Measurements from ENCODE around the gene XIST. TPM values are rescaled to one million over a fixed set of nuclear protein-coding genes. Genes with fewer than 3 reads are reported as not detected.
A peak's percentile ranks its signal among the peaks of the same experiment; 100 is the strongest.
"Not testable (repeated sequence)": the region's sequence is repeated elsewhere in the genome, so short reads cannot be mapped to it uniquely, and the experiment has no call there.

The XIST gene
- not detected in 2 replicates for total RNA-seq (2014; rRNA removed; shearing (Covaris generic); ENCODE audit: low replicate concordance)

DNA sequence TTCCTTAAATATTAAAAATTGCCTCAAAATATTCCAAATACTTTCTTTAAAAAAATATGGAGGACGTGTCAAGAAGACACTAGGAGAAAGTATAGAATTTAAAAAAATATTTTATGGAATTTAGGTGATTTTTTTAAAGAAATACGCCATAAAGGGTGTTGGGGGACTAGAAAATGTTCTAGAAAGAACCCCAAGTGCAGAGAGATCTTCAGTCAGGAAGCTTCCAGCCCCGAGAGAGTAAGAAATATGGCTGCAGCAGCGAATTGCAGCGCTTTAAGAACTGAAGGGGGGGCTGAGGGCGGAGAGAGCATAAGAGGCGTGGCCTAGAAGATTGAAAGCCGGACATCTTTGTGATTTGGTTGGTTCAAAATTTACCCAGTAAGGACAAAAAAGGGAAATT is at the start of gene XIST:
Gene XIST (minus strand): TSS at position 248 of the 400 bp plus-strand sequence.
- H3K9me3 ChIP-seq = no peaks in the 10 kb centered on the region
- DNase-seq = no peak
- H3K27me3 ChIP-seq = no peaks in the 10 kb centered on the region
- H3K36me3 ChIP-seq = no peaks in the 10 kb centered on the region
- H3K4me3 ChIP-seq = no peak within 1 kb of the TSS

DNA sequence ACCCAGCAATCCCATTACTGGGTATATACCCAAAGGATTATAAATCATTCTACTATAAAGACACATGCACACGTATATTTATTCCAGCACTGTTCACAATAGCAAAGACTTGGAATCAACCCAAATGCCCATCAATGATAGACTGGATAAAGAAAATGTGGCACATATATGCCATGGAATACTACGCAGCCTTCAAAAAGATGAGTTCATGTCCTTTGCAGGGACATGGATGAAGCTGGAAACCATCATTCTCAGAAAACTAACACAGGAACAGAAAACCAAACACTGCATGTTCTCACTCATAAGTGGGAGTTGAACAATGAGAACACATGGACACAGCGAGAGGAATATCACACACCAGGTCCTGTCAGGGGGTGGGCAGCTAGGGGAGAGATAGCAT is 45.8 kb upstream of the XIST start:
- not testable (repeated sequence) for H3K9me3 ChIP-seq, H3K36me3 ChIP-seq, H3K27me3 ChIP-seq, DNase-seq, H3K4me3 ChIP-seq

DNA sequence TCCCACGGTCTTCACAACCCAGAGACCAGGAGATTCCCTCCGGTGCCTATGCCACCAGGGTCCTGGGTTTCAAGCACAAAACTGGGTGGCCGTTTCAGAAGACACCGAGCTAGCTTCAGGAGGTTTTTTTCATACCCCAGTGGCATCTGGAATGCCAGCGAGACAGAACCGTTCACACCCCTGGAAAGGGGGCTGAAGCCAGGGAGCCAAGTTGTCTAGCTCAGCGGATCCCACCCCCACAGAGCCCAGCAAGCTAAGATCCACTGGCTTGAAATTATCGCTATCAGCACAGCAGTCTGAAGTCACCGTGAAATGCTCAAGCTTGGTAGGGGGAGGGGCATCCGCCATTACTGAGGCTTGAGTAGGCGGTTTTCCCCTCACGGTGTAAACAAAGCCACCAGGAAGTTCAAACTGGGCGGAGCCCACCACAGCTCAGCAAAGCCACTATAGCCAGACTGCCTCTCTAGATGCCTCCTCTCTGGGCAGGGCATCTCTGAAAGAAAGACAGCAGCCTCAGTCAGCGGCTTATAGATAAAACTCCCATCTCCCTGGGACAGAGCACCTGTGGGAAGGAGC is 40.1 kb upstream of the XIST start:
- not testable (repeated sequence) for H3K36me3 ChIP-seq, H3K9me3 ChIP-seq, H3K4me3 ChIP-seq, DNase-seq, H3K27me3 ChIP-seq

DNA sequence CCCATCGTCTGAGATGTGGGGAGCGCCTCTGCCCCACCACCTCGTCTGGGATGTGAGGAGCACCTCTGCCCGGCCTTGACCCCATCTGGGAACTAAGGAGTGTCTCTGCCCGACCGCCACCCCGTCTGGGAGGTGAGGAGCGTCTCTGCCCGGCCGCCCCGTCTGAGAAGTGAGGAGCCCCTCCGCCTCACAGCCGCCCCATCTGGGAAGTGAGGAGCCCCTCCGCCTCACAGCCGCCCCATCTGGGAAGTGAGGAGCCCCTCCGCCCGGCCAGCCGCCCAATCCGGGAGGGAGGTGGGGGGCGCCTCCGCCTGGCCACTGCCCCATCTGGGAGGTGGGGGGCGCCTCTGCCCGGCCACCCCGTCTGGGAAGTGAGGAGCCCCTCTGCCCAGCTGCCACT is 29.7 kb upstream of the XIST start:
- H3K9me3 ChIP-seq, H3K4me3 ChIP-seq, H3K27me3 ChIP-seq, H3K36me3 ChIP-seq, DNase-seq: not testable (repeated sequence)

DNA sequence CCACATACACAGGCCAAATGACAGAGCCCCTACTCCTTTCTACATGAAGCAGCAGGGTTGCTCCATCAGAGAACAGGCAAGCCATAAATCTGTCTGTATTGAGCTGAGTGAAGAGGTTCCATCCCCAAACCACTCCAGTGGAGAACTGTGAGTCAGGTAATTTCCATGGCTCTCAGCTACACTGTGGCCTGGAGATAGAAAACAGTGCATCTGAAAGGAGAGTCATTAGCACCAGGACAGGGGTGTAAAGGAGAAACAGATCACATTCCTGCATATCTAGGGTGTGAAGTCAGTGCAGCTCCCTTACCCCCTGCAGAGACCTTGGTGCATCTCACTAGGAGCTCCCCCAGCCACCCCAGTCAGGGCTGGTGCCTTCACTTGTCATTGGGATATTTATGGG is 25.2 kb upstream of the XIST start:
- Histone ChIP-seq H3K36me3 (no peaks in the 10 kb centered on the region), H3K9me3 (no peaks in the 10 kb centered on the region), H3K4me3 (no peak overlapping the region), H3K27me3 (no peaks in the 10 kb centered on the region)
- DNase-seq = no peak

DNA sequence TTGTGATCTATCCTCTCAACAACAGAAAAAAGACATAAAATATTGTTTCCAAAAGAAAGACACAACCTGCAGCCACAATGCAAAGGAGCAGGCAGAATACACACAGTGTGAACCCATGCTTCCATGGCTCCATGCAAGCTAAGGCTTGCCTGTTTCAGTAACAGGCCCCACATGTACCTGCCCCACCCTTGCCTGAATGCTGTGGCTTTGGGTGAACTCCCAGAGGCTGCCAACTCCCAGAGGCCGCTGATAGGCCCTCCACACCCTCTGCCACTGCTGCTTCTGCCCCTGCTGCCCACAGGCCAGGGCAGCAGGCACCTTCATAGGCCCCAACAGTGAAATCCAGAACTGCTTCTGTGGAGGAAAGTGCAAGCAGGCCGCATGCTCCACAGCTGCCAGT is 24.4 kb upstream of the XIST start:
- Histone ChIP-seq H3K9me3 (no peaks in the 10 kb centered on the region), H3K27me3 (no peaks in the 10 kb centered on the region), H3K36me3 (no peaks in the 10 kb centered on the region), H3K4me3 (no peak overlapping the region)
- DNase-seq = no peak

DNA sequence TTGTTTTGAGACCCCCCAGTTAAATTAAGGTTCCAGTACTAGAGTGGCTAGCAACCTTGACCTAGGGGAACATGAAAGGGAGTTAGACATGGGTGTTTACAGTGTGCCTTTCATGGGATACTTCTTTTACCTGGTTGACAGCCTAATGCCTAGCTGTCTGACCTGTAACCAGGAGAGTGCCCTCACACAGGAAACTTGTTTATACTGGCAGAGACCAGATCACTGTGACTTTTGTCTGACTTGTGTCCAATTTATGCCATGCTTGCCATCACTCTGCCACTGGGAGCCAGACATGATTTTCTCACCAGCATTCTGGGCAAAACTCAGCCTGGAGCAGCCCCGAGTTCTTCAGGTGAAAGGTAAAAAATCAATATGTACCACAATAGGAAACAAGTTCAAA is 16.4 kb upstream of the XIST start:
- no peak for DNase-seq
- Histone ChIP-seq H3K9me3 (no peaks in the 10 kb centered on the region), H3K4me3 (no peak overlapping the region), H3K27me3 (no peaks in the 10 kb centered on the region), H3K36me3 (no peaks in the 10 kb centered on the region)

DNA sequence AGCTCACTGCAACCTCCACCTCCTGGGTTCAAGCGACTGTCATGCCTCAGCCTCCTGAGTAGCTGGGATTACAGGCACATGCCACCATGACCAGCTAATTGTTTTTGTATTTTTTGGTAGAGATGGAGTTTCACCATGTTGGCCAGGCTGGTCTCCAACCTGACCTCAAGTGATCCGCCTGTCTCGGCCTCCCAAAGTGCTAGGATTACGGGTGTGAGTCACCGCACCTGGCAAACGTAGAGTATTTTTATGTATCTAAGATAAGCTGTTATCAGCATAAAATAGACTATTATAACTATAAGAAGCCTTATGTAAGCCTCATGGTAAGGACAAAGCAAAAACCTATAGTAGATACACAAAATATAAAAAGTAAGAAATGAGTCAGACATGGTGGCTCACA is 14.6 kb upstream of the XIST start:
- Histone ChIP-seq H3K36me3 (no peaks in the 10 kb centered on the region), H3K9me3 (no peaks in the 10 kb centered on the region), H3K4me3 (no peak overlapping the region), H3K27me3 (no peaks in the 10 kb centered on the region)
- peak; percentile 11 for DNase-seq

DNA sequence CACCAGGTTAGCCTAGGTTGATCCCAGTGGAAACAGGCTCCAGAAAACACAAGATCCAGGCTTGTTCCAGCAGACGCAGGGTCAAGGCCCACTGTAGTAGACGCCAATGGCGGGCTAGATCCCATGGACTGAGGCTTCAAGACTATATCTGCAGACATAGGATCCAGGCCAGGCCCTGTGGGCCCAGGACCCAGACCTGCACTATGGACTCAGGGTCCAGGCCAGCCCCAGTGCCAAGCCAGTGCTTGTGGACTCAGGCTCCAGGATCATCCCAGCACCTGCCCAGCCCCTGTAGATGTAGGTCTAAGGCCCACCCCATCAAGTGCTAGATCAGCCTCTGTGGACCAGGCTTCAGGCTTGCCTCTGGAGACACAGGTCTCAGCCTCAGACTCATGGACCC is 11.3 kb upstream of the XIST start:
- H3K4me3 ChIP-seq = no peak overlapping the region
- no peaks in the 10 kb centered on the region for H3K27me3 ChIP-seq
- H3K9me3 ChIP-seq = no peaks in the 10 kb centered on the region
- no peak for DNase-seq
- H3K36me3 ChIP-seq = no peaks in the 10 kb centered on the region

DNA sequence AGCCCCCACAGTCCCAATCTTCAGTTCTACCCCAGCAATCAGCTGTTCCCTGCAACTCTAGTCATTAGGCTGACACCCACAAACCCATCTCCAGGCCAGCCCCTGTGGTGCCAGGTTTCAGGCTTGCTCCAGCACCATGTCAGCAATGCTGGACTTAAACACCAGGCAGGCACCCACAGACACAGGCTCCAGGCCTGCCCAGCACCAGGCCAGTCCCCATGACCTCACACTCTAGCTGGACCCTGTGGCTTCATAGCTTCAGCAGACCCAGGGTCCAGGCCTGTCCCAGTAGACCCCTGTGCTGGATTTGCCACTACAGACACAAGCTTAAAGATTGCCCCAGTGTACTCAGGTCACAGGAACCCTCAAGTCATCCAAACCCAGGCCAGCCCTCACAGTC is 10.8 kb upstream of the XIST start:
- DNase-seq = no peak
- no peak overlapping the region for H3K4me3 ChIP-seq

DNA sequence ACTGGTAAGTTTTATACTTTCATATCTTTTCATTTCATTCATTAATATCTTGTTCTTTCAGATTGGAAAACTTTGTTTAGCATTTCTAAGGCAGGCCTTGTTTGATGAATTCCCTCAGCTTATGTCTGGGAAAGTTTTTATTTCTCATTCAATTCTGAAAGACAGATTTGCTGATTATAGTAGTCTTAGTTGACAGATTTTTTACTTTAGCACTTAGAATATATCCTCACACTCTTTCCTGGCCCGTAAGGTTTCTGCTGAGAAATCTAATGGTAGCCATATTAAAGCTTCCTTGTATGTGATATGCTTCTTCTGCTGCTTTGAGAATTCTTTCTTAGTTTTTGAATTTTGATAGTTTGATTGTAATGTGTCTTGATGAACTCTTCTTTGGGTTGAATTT is 7.1 kb upstream of the XIST start:
- H3K27me3 ChIP-seq = no peaks in the 10 kb centered on the region
- H3K36me3 ChIP-seq = no peaks in the 10 kb centered on the region
- no peak for DNase-seq
- no peaks in the 10 kb centered on the region for H3K9me3 ChIP-seq
- no peak overlapping the region for H3K4me3 ChIP-seq

More for the DNA sequence above, 10.8 kb upstream of the XIST start:
- Histone ChIP-seq H3K9me3 (no peaks in the 10 kb centered on the region), H3K36me3 (no peaks in the 10 kb centered on the region), H3K27me3 (no peaks in the 10 kb centered on the region)

DNA sequence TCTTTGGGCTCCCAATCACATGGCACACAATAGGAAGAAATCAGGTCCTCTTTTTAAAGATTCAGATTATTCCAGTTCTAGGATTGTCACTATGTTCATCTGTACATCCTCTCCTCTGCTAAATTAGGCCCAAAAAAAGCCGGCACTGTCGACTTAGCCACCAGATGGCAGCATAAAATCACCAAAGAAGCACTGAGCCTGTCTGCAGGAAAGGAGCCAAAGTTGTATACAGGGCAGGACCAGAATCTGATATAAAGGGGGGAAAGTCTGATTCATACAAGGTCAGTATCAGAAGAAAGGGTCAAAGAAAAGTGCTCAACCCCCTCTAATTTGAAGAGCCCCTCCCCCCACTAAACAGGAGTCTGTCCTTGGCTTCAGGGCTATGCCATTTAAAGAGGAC is 3.0 kb upstream of the XIST start:
- H3K27me3 ChIP-seq = no peaks in the 10 kb centered on the region
- no peak overlapping the region for H3K4me3 ChIP-seq
- H3K36me3 ChIP-seq = no peaks in the 10 kb centered on the region
- peak; percentile 16 for DNase-seq
- no peaks in the 10 kb centered on the region for H3K9me3 ChIP-seq

DNA sequence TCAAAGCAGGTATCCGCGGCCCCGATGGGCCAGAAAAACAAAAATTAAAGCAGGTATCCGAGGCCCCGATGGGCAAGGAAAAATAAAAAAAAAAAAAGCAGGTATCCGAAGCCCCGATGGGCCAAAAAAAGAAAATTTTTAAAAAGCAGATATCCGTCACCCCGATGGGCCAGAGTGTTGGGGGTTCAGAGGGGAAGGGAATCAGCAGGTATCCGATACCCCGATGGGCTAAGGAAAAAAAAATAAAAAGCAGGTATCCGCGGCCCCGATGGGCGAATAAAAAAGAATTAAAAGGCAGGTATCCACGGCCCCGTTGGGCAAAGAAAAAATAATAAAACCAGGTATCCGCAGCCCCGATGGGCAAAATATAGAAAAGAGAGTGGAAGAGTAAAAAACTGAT is 492 bp downstream of the XIST start:
- no peaks in the 10 kb centered on the region for H3K36me3 ChIP-seq
- H3K9me3 ChIP-seq = no peaks in the 10 kb centered on the region
- H3K27me3 ChIP-seq = no peaks in the 10 kb centered on the region
- no peak for DNase-seq
- no peak overlapping the region for H3K4me3 ChIP-seq

DNA sequence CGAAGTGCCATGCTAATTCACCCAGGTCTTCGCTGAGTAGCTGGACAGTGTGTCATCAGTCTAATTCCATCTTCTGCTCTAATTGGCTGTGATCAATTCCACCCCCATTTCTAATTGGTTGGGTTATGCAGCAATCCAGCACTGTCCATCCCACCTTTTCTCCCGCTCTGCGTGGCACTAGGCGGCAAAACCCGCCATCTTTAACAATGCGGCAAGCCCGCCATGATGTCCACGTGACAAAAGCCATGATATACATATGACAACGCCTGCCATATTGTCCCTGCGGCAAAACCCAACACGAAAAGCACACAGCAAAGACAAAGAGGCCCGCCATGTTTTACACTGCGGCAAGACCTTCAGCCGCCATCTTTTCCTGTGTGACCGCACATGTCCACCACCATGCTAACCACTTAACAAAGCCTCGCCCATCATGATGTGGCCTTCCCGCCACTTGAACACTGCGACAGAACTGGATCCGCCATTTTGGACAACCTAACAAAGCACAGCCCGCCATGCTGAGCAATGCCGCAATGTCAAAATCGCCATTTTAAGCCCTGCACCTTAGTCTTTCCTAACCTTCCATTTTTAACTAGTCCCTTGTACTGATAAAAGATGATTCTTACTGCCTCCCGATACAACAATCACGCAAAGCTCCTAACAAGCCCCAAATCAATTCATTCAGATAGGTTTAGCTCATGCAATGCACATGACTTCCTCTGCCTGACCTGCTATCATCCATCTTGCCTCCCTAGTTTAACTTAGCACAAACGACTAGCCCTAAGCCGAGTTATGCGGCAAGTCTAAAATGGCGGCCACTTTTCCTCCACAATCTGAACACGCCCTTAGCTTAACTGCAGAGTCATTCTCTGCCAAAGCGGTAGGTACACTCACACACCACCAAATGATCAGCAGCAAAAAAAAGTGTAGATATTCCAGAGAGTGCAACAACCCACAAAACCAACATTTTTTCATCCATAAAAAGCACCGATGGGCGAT is 1.2 kb downstream of the XIST start:
- no peaks in the 10 kb centered on the region for H3K9me3 ChIP-seq
- H3K27me3 ChIP-seq = no peaks in the 10 kb centered on the region
- H3K36me3 ChIP-seq = no peaks in the 10 kb centered on the region
- H3K4me3 ChIP-seq = no peak overlapping the region
- DNase-seq = no peak

DNA sequence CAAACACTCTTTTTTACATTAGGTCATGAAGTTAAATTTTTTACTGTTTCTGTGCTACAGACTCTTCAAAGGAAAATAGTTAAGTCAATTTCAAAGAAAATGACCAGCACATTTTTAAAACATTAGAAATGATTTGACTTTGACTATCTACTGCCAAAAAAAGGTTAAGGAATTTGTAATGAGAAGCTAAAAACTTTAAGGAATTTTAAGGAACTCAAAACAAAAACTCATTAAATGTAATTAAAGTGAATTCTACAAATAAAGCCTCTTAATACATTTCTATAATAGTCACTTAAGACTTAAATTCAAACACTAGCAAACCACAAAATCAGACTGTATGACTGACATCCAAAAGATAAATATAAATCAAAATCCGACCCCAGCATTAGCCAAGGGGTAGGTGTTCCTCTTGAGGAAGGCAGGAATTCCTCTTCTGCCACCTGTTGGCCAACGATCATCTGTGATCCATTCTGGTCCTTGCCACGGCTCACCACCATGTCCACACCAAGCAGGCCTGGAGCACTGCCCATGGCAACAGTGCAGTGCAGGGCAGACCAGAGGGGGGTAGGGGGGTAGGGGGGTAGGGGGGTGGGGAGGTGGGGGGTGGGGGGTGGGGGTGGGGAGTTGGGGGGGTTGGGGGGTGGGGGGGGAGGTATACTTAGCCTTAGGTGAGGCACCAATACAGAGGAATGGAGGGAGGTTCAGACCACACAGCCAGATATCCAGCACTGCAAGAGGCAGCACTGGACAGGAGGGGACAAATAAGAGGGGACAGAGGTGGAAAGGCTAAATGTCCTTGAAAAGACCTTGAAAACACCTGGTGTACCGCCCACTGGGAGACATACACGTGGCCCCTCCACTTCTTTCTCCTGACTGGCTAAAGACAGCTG is 2.1 kb downstream of the XIST start:
- Histone ChIP-seq H3K36me3 (no peaks in the 10 kb centered on the region), H3K27me3 (no peaks in the 10 kb centered on the region), H3K4me3 (no peak overlapping the region), H3K9me3 (no peaks in the 10 kb centered on the region)
- peak; percentile 7 for DNase-seq

DNA sequence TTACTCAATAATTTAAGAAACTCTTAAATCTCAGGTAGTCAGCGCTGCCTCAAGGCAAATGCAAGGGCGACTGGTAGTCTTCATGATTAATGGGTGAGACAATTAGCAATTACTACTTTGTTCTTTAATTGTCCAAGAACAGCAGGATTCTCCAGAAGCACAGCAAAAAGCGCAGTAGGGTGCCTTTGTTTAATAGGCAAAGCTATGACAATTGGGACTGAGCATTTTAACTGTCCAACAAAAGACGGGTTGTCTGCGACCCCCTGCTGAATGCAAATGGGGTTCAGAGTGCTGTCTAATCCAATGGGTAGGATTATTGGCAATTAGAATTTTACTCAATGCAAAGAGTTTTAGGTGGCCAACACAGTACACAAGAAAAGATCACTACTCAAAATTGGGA is 3.4 kb downstream of the XIST start:
- no peak overlapping the region for H3K4me3 ChIP-seq
- H3K9me3 ChIP-seq = no peaks in the 10 kb centered on the region

DNA sequence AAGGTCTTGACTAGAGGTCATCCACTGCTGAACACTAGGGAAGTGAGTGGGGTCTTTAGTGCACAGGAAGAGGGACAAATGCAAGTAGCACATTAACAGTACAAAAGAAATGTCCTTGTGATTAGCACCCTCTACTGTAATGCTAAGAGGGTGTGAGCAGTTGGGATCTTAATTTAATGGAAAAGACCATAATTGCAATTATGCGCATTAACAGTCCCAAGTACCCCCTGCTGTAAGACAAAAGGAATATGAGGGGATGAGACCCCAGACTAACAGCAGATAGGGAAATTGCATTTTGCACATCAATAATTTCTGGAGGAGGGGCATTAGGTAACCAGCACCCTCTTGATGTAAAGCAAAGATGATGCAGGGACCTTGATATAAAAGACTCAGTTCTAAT is 4.5 kb downstream of the XIST start:
- no peaks in the 10 kb centered on the region for H3K9me3 ChIP-seq
- H3K4me3 ChIP-seq = no peak overlapping the region
- H3K36me3 ChIP-seq = no peaks in the 10 kb centered on the region
- no peak for DNase-seq
- no peaks in the 10 kb centered on the region for H3K27me3 ChIP-seq

More for the DNA sequence above, 3.4 kb downstream of the XIST start:
- no peak for DNase-seq
- Histone ChIP-seq H3K27me3 (no peaks in the 10 kb centered on the region), H3K36me3 (no peaks in the 10 kb centered on the region)

Data from MG63 (cell line).